ENCODE measurements around the gene TINAG.

TINAG gene

GRCh38 chr6:54428431-54428830, 120.2 kb downstream of the TINAG start:
- DNase-seq (ENCODE audit: low read depth) = no peak

GRCh38 chr6:54431466-54431865, 123.2 kb downstream of the TINAG start:
- DNase-seq (ENCODE audit: low read depth) = no peak
